OCI-LY7 (cell line): ENCODE results near the gene DCAF8. TPM values are rescaled to one million over a fixed set of nuclear protein-coding genes. Genes with fewer than 3 reads are reported as not detected.
A peak's percentile ranks its signal among the peaks of the same experiment; 100 is the strongest.

Experiments
- BruUV-seq: library from RNA; stranded (reverse); fragments of 400-500 nt; replicated peaks from 2 replicates; lab custom pipeline; 2021; lab: Mats Ljungman, UMichigan
- CTCF ChIA-PET: fragments of 300-600 bp; sonication (Branson Sonifier 250); formaldehyde crosslinking; loops from one replicate; lab custom pipeline; 2022; ENCODE audit warnings: antibody characterized with exemption; ENCODE audit not compliant: unreplicated experiment; lab: Charles Lee
- POLR2A ChIA-PET: fragments of 300-600 bp; sonication (Branson Sonifier 250); formaldehyde crosslinking; loops from one replicate; lab custom pipeline; 2022; ENCODE audit warnings: antibody characterized with exemption; lab: Charles Lee
- DNase-seq: peaks from one replicate; pipeline ENCODE4 v3.0.0-alpha.2; 2015; ENCODE audit warnings: low spot score
- H2AFZ ChIP-seq: fragments of 200-600 bp; sonication (generic), shearing (Covaris generic); 2 replicates; pipeline ENCODE4 v1.6.1; 2014; ENCODE audit warnings: mild to moderate bottlenecking, antibody characterized with exemption, low read length, moderate library complexity
- H3K27ac ChIP-seq: fragments of 200-600 bp; sonication (generic); 2 replicates; pipeline ENCODE4 v1.5.1; 2014; ENCODE audit warnings: mixed run types, low read depth, mild to moderate bottlenecking, moderate library complexity, low read length, inconsistent platforms; ENCODE audit not compliant: poor library complexity, severe bottlenecking
- H3K36me3 ChIP-seq: fragments of 200-600 bp; sonication (generic); 2 replicates; pipeline ENCODE4 v1.6.1; 2014; ENCODE audit warnings: mild to moderate bottlenecking, antibody characterized with exemption, low read length, moderate library complexity, mixed read lengths; ENCODE audit not compliant: insufficient read depth
- H3K4me1 ChIP-seq: fragments of 200-600 bp; sonication (generic); 2 replicates; pipeline ENCODE4 v1.5.1; 2014; ENCODE audit warnings: mild to moderate bottlenecking, low read length; ENCODE audit not compliant: insufficient read depth, poor library complexity, severe bottlenecking
- H3K4me2 ChIP-seq: fragments of 200-600 bp; sonication (generic); 2 replicates; pipeline ENCODE4 v1.6.1; 2014; ENCODE audit warnings: mild to moderate bottlenecking, low read length
- H3K4me3 ChIP-seq: fragments of 200-600 bp; sonication (generic); 2 replicates; pipeline ENCODE4 v1.5.1; 2014; ENCODE audit warnings: mild to moderate bottlenecking, low read depth, low read length; ENCODE audit not compliant: poor library complexity, severe bottlenecking
- H3K79me2 ChIP-seq: fragments of 200-600 bp; sonication (generic); 2 replicates; pipeline ENCODE4 v1.6.1; 2016; ENCODE audit warnings: low read depth, mild to moderate bottlenecking, low read length, moderate library complexity, mixed read lengths; ENCODE audit not compliant: insufficient read depth
- H3K9me2 ChIP-seq: fragments of 200-600 bp; sonication (generic); 2 replicates; pipeline ENCODE4 v1.6.1; 2016; ENCODE audit warnings: mild to moderate bottlenecking, low read length, mixed read lengths; ENCODE audit not compliant: insufficient read depth
- H3K9me3 ChIP-seq: fragments of 200-600 bp; sonication (generic); 2 replicates; pipeline ENCODE4 v1.6.1; 2014; ENCODE audit warnings: mild to moderate bottlenecking, mixed run types, low read length, mixed read lengths
- H4K20me1 ChIP-seq: fragments of 200-600 bp; sonication (generic); 2 replicates; pipeline ENCODE4 v1.6.1; 2014; ENCODE audit warnings: mild to moderate bottlenecking, antibody characterized with exemption, low read length, moderate library complexity, mixed read lengths; ENCODE audit not compliant: insufficient read depth
- EZH2phosphoT487 ChIP-seq: fragments of 200-600 bp; sonication (generic); IDR thresholded peaks from 2 replicates; pipeline ENCODE4 v1.6.1; 2018; ENCODE audit warnings: low read depth, borderline replicate concordance, mild to moderate bottlenecking, mixed run types, antibody characterized with exemption, low read length, moderate library complexity, mixed read lengths
- intact Hi-C: fragments of 100-400 bp; cut with micrococcal nuclease; formaldehyde crosslinking; loops from one replicate; pipeline ENCODE4 v1.10.0; 2022; ENCODE audit not compliant: unreplicated experiment
- total RNA-seq, 2 experiments: library from RNA; depleted of rRNA in 1 of 2; stranded (reverse); fragments of >200 nt in 1 of 2; shearing (Covaris generic) in 1 of 2; gene quantifications; 2 replicates each; pipeline ENCODE4 v1.2.3, GENCODE V29; 2014 to 2022
- TF ChIP-seq, protein P1 (sequence below): fragments of 200-600 bp; sonication (generic); conservative IDR thresholded peaks from 2 replicates; pipeline ENCODE4 v1.5.1; 2014; ENCODE audit warnings: mild to moderate bottlenecking, antibody characterized with exemption, low read length, moderate library complexity, mixed read lengths

The DCAF8 gene
- total RNA-seq, 2 experiments from 2014 or later, result 118 to 139 TPM

DNA sequence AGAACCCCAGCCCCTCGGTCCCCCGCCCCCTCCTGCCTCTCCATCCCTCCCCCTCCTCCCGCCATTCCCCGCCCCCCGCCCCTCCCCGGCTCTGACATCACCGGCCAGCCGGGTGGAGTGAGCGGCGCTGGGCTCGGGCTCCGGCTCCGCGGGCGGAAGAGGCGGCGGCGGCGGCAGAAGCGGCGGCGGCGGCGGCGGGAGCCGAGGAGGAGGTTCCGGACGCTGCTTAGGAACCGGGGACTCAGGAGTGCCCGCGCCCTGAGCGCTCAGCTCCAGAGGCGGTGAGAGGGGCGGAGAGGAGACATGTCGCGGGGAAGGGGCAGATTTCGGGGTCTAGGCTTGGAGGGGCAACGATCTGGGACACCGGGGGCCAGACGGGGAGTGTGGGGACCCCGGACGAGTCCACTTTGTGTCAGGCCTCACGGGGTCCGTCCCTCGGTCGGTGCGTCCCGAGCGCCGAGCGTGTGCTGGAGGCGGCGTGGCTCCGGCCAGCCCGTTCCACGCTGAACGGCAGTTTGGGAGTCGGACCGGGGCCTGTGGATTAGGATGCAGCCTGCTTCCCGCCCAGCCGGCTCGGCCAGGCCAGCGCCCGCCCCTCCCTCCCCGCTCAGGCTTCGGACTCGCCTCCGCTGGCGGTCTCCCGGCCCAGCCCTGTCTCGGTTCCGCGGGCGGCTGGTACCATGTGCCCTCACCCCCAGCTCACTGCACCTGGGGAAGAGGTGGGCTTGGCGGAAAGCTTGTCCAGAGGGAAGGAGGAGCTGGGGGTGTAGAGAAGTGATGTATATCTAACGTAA, 56.9 kb downstream of the DCAF8 start, which contains the start of gene PEA15:
PEA15 (plus strand) TSS at position 143 of the 794 bp plus-strand sequence. CDS start 6,161 bp downstream, outside the sequence.
- Histone ChIP-seq H3K9me2 (no peaks in the 10 kb centered on the region), H3K79me2 (peaks cover 6% of the 10 kb centered on the region; the same call in 1 of the 2 replicates), H2AFZ (peak within 1 kb of the TSS; percentile 57), H3K36me3 (peaks cover 35% of the 10 kb centered on the region), H3K27ac (peak within 1 kb of the TSS; percentile 81), H3K4me1 (peaks cover 44% of the 10 kb centered on the region), H3K4me3 (peak within 1 kb of the TSS; percentile 98), H3K9me3 (no peaks in the 10 kb centered on the region), H4K20me1 (0 out of 2 replicates have a peak, but pooled peaks cover 5% of the 10 kb centered on the region), H3K4me2 (peak within 1 kb of the TSS; percentile 97)
- ChIA-PET POLR2A (interaction anchor here (0.5 to 1.5 kb wide), 9 partner anchors 23 to 509 kb away, joined by 3 to 6 read pairs (median 3); partner anchors contain the start of genes DCAF8, IGSF8 and PEX19), CTCF (interaction anchor here (0.6 to 1.0 kb wide), 2 partner anchors 12 to 336 kb away, joined by 3 read pairs; no protein-coding TSS in a partner anchor)
- intact Hi-C loops, result loop anchor here (2.0 kb wide), 1 partner anchor 57 kb away; the partner anchor contains the start of gene DCAF8
- no TSS peak for BruUV-seq
- TF ChIP-seq, protein P1, sequence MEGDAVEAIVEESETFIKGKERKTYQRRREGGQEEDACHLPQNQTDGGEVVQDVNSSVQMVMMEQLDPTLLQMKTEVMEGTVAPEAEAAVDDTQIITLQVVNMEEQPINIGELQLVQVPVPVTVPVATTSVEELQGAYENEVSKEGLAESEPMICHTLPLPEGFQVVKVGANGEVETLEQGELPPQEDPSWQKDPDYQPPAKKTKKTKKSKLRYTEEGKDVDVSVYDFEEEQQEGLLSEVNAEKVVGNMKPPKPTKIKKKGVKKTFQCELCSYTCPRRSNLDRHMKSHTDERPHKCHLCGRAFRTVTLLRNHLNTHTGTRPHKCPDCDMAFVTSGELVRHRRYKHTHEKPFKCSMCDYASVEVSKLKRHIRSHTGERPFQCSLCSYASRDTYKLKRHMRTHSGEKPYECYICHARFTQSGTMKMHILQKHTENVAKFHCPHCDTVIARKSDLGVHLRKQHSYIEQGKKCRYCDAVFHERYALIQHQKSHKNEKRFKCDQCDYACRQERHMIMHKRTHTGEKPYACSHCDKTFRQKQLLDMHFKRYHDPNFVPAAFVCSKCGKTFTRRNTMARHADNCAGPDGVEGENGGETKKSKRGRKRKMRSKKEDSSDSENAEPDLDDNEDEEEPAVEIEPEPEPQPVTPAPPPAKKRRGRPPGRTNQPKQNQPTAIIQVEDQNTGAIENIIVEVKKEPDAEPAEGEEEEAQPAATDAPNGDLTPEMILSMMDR, result no peak
- TF ChIP-seq EZH2phosphoT487, result no peak
- DNase-seq, result peak; percentile 77

DNA sequence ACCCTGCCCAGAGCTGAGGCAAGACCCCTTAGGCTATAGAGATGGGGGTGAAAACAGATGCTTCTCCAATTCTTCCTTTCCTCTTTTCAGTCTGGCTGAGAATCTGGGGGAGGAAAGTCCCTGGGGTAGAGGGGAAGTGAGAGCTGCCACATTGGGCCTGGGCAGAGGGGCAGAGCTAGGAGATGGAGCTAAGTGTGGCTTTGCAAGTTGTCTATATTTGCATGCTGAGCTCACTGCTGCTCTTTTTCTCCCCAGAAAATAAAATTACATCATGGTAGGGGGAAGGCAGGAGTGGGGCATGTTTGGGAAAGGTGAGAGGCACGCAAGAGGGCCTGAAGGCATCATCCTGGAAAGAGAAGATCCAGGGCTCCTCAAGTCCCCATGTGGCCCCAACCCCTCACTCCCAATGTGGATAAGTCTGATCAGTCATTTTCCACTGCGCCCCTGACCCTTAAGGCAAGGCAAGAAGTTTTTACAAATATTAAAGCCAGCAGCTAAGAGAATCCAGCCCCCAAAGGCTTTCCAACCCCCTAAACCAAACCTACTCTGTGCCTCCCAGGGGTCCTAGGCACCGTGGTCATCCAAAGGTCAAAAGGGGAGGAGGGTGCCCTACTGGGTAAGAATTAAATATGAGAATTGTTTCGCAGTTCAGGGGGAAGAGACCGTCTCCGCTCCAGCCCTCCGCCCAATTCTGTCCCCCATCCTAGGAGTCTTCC, 57.7 kb downstream of the DCAF8 start:
- Histone ChIP-seq H3K36me3 (peaks cover 28% of the 10 kb centered on the region), H3K9me3 (no peaks in the 10 kb centered on the region), H3K4me3 (peak overlapping the region; percentile 98), H3K27ac (peak overlapping the region; percentile 81), H3K79me2 (peaks cover 6% of the 10 kb centered on the region; the same call in 1 of the 2 replicates), H4K20me1 (0 out of 2 replicates have a peak, but pooled peaks cover 5% of the 10 kb centered on the region), H3K4me1 (peaks cover 44% of the 10 kb centered on the region), H3K9me2 (no peaks in the 10 kb centered on the region), H3K4me2 (peak overlapping the region; percentile 92), H2AFZ (peak overlapping the region; percentile 57)
- BruUV-seq, result no TSS peak
- CTCF ChIA-PET, result interaction anchor here (0.6 to 1.0 kb wide), 3 partner anchors 9 to 318 kb away, joined by 3 to 4 read pairs (median 3); partner anchors contain the start of gene SLAMF6
- POLR2A ChIA-PET, result interaction anchor here (0.5 to 2.6 kb wide), 11 partner anchors 8 to 510 kb away, joined by 3 to 12 read pairs (median 4); partner anchors contain the start of genes DCAF8 and PEX19
- TF ChIP-seq, protein P1, result no peak
- no peak for TF ChIP-seq EZH2phosphoT487
- intact Hi-C loops, result loop anchor here (2.0 to 5.0 kb wide), 2 partner anchors 58 to 403 kb away; partner anchors contain the start of gene DCAF8
- peak; percentile 73 for DNase-seq
